HG03139 (cell line): ENCODE data around the gene UQCC2.

ENCODE experiments used
- ATAC-seq: cut with Tn5 transposase; IDR thresholded peaks from one replicate; pipeline ENCODE4 v1.9.1; 2021; ENCODE audit not compliant: unreplicated experiment

UQCC2 gene

DNA sequence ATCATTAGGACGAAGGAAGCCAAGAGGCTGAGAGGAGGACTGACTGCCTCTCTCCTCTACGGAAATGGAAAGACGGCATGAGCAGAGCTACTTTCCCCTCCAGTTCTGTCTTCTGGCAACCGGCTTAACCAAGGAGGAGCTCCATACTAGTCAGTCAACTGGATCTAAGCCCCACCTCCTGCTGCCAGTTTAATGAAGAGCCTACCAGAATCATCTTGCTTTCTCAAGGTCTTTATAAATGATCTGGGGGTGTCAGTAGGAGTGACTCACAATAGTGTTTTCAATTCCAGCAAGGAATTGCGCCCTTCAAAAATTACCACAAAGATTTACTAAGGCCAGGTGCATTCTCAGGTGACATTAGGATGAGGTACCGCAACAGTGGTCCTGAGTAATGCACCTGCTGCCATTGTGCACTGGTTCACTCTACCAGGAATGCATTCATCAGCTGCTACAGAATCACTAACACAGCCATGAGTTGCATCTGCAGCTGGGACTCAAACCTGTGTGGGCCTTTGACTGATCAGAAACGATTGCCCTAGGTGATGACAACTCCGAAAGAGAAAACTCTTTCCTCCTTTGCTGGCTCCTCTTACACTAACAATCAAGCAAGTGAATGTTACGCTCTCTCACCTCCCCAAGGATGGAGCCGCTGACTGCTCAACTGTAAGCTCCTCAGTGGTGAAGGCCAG lies 2.8 kb downstream of the UQCC2 start:
- ATAC-seq: no peak

DNA sequence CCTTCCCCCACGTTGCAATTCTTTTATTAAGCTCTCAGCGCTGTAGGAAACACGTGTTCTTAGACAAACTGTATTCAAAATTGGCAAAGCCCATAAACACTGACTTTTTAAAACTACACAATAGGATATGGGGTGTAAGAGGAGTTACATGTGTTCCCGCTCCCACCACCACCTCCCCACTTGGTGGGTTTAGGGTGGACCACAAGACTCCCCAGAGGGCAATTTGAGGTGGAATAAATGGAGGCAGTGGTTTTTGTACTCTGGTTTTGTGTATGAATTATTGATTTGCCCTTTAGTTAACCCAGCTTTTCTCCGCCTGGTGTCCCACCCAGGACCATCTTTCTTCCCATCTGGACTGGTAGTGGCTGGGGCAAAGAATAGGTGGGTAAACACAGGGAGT lies 3.7 kb downstream of the UQCC2 start:
- ATAC-seq: no peak

DNA sequence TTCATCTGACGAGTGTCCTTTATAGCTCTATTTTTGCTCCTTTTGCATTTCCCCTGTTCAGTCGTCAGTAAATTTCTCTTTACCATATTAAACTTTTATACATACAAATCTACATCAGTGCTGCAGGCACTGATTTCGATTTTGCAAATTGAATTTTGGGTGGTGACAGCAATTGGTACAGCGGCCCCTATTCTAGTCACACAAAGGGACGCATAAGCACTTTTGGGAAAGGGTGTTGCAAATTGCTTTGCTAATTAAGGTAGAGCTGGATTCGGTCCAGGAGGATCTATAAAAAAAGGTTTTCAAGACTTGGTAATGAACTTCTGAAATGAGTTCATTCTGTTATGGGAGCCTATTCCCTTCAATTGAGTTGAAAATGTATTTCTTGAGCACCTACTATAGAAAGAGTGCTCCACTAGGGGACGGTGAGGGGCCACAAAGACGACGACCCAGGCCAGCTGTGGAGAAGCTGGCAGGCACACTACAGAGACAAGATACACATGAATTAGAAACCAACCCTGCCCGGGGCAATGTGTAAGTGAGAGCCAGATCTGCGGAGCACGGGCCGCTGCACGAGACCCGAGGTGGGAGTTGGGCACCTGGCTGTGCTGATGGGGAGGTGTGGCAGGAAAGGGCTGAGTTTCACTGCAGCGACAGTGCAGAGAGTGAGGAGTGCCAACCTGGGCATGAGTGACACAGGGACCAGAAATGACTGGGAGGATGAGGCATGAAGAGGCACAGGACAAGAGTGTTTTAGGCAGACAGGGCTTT lies 5.4 kb downstream of the UQCC2 start:
- no peak for ATAC-seq

DNA sequence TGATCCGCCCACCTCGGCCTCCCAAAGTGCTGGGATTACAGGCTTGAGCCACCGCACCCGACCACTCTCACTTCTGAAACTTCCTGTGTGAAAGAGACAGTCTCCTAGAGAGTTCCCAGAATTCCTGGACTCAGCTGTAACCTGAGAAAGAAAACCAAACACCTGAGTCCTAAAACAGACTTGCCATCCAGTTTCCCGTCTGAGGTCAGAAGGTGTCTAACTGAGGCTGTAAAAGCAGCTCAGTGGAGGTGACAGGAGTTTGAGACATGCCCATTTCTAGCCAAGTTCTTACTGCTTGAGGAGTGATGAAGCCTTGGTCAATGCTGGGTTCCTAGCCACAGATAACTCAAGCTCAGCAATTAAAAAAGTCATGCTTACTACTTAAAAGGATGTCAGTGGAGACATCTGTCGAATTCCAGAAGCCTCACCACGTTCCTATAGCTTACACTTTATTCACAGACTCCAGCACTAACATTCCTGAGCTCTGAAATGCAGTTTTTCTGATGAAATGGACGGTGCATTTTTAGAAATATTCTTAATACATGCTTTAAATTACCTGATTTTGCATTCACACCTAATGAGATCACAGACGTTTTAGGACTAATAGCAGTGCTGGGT lies 6.1 kb downstream of the UQCC2 start:
- no peak for ATAC-seq

DNA sequence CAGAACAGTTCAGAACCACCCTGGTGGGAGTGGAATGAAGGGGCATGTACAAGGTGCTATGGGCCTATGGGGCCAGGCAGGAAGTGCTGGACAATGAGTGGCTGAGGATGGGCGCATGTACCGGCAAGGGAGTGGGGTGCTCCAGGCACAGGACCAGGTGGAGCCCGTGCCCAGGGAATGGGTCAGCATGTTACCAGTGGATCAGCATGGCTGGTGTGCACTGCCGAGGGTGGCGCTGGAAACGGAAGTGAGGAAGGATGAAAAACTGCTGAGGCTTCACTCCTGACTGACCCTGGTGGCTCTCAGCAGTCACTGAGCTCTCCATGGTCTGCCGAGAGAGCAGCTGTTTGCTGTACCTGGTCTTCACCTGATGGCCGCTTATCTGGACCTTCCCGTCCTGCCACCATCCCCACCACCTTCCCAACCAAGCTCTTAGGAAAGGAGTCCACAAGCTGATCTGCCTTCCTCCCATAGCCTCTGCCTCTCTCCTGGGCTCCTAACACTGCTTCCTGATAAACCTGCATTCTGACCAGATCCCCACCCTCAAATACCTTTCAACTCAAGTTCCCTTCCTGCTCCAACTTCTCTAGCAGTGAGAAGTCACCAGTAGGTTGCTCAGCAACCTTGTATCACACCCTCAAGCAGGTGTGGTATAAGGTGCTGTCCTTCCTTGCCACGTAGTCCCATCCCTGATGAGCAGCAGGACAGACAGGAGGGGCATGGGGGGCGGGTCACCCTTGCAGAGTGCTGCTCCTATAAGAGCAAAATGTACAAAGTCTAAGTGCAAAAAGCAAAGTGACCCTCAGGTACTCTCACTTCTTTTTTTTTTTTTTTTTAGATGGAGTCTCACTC lies 7.1 kb downstream of the UQCC2 start:
- no peak for ATAC-seq

DNA sequence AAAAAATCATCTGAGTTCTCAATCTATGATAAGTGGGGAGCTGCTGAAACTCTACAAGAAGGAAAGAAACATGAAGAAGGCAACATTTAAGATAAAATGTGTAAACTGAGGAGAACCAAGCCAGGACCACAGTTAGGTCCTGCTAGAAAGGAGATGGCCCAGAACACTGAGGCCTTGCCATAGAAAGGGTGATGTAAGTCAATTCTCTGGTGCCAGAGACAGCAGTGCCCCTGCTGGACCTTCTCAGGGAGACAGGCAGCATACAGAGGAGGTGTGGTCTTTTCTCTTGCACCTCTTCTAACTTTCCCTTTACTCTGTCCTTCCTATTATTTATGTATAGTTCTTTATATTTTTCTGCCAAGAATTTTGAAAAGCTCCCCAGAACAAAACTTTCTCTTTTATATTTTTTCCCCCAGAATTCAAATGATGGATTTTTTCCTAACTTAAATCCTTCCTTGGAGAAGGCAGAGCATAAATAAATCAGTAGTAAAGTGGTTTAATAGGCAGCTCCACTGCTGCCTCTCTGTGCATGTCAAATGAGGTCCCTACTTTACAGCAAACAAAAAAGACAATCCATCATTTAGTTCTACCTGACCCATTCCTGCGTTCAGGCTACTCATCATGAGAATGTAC lies 9.0 kb downstream of the UQCC2 start:
- ATAC-seq: no peak

DNA sequence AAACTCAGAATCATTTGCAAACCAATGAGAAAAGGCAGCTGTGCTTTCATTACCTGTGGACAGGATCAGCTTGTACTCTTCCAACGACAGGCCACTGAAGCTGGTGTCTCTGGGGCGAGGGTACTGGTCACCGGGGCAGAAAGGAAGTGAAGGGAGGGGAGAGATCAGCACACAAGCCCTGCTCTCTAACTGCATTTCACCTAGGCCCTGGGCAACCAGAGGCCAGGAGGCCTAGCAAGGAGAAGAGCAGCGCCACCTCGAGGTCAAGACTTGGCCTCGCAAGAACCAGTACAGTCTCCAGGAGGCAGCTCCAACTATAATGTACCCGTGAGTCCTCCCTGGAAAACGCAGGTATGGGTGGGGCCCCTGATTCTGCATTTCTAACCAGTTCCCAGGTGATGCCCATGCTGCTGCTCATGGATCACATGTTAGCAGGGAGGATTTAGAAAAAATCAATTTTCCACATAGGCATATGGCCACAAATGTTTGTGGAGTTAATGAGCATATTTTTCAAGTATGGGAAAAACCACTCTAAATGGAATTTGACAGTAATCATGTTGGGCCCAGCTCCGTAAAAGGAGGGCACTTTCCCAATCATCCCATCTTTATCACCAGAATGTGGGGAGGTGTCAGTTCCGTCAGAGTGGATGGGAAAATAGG lies 11.0 kb downstream of the UQCC2 start:
- no peak for ATAC-seq

DNA sequence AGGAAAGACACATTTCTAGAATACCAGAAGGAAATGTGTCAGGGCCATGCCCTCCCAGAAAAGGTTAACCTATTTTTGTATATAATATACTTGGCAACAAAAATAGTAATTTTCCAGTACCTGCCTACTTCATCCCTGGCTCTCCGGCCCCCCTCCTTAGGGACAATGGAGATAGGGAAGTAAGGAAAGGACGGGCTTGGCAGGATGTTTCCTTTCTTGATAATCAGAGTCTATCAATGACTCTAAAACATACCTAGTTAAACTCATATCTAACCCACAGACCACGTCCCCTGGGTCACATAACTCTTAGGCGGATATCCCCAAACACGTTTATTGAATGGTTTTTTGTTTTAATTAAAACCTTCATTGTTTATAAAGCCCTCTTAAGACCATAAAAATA lies 11.8 kb downstream of the UQCC2 start:
- no peak for ATAC-seq

DNA sequence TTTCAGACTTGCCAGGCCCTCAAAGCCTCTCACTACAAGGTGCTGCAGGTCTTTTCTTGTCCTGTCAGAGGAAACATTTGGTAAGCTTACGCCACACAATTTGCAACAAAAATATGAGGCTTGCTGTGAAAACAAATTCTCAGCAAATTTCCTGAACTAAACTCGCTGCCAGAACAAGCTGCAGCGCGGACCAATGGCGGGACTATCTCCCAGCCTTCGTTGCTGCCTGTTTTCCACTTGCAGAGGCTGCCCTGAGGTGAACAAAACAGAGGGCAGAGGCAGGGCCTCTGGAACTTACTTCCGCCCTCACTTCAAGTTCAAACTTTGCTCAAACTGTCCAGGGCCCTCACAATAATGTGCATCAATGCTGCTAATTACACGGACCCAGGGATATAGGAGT lies 12.4 kb downstream of the UQCC2 start:
- no peak for ATAC-seq

DNA sequence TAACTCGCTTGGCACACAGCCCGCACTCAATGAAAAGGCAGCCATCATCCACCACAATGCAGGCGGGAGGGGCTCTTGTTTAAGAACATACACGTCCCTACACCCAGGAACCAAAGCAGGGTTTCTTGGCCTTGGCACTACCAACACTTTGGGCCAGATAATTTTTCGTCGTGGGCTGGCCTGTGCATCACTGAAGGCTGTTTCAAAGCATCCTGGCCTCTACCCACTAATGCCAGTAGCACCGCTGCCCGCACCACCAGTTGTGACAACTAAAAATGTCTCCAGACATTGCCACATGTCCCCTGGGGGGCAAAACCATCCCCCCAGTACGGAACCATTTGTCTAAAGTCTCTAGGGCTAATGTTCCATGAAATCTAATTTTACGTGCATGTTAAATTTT lies 13.0 kb downstream of the UQCC2 start:
- ATAC-seq: no peak

DNA sequence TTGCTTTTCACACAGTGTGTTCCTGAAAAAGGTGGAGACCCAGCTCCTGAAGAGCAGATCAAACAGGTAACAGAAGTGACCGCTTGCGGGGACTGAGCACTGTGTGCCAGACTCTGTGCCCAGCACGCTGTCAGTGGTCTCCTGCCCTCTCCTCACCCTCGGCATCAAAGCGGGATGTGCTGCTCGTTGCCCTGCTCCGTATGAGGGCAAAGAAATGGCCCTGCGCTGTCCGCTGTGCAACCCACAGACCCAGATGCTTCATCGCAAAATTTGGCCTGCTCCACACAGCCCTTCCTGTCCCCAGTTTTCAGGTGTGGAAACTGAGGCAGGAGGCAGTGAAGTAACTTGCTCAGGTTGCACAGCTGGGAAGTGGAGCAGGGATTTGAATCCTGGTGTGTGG lies 13.7 kb downstream of the UQCC2 start:
- no peak for ATAC-seq

DNA sequence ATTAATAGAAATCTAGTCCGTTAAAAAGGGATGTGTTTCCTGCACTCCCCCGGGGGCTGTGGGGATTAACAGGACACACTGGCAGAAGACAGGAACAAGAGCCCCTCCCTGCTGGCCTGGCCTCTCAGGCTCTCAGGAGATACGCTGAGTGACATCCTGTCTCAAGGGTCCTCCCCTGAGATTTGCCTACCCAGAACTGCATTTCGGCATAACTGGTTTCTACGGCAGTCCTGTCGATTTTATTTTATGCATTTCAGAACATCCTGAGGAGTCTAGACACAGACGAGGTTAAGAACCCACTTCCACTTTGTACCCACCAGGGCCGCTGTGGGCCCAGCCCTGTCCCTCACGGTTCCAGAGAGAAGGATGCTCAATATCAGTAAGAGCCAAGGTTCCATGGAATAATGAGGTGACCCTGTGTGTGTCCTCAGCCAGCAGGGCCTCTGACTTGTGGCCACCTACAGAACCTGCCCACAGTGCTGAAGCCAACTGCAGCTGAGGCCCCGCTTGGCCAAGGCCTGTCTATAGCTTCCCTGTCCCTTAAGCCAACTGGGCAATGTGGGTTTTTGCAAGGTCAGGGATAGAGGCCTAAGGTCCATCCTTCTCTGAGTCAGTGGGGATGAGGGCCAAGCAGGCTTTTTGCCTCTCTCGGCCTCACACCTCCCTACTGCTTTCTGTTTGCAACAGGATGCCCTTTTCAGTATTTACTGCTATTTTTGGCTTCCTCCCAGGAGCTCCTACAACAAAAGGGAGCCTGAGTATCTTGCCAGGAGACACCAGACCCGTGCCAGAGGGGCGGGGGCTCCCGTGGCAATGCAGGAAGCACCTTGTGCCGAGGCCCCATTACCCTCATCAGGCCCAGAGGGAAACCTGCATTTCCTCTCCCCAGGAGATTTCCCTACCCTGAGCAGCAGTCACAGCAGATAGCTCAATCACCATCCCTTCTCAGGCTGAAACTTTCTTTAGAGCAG lies 14.7 kb downstream of the UQCC2 start:
- ATAC-seq: no peak

DNA sequence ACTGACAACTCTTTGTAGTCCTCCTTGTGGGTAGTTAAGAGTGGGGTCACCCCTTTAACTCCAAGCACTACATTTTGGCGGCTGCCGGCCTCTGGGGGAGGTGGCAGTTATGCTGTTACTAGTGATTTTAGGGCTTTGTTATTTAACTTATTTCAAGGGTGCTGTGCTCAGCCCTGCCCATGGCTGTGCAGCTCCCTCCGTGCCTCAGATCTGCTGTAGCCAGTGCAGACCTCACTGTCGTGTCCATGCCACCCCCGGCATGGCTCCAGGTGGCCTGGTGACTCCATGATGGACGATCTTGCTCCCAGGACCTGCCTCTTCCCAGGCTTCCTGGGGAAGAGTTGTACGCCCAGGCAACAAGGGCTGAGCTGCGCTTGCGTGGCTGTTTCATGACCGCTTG lies 15.4 kb downstream of the UQCC2 start:
- no peak for ATAC-seq

DNA sequence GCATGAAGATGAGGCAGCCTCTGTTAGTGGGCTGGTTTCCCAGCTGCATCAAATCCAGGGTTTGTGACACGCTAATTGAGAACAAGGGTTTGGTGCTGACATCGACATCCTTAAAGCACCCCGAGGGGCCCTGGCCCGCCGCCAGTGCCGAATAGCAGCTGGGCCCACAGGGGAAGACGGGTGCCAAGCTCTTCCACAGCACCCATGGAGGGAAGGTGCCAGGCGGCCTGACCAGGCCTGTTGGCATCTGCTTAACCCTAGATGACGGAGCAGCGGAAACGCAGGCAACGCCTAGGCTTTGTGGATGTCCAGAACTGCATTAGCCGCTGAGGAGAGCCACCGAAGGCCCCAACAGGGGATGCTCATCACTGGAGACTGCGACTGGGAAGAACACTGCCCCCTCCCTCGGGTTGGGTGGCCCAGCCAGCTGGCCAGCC lies 16.0 kb downstream of the UQCC2 start:
- no peak for ATAC-seq

DNA sequence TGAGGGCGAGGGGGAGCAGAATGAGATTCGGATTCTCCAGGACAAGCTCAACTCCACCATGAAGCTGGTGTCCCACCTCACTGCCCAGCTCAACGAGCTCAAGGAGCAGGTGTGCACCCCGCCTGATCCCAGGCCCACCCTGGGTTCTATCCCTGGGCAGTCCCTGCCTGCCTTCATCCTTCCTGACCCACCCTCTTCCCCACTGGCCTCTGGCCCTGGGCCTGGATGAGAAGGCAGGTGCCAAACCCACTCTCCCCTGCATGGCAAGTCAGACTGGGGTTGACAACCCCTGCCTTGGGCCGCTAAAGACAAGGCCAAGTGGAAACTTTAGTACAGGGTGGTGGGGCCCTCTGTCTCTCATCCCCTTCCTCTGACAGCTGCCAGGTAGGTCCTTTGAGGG lies 16.5 kb downstream of the UQCC2 start:
- no peak for ATAC-seq

DNA sequence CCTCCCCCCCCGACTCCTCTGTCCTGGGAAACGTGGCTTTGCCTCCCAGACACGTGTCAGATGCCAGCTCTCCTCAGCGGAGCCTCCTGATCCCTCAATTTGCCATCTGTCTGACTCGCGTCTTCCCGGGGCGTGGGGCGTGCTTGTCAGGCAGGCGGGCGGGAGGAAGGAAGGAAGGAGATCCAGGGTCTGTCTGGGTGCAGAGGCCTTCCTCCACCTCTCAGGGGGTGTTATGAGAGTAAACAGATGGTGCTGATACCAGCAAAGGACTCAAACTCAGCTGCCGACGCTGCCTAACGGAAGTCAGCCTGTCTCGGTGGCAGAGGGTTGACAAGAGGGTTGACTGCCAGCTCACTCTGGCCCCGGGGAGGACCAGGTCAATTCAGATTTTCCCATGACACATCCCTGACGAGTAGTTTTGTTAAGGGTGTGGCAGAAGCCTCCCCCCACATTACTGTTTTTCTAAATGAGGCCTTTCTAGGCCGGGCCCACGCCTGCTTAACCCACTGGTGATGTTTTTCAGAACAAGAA lies 17.0 kb downstream of the UQCC2 start:
- no peak for ATAC-seq

DNA sequence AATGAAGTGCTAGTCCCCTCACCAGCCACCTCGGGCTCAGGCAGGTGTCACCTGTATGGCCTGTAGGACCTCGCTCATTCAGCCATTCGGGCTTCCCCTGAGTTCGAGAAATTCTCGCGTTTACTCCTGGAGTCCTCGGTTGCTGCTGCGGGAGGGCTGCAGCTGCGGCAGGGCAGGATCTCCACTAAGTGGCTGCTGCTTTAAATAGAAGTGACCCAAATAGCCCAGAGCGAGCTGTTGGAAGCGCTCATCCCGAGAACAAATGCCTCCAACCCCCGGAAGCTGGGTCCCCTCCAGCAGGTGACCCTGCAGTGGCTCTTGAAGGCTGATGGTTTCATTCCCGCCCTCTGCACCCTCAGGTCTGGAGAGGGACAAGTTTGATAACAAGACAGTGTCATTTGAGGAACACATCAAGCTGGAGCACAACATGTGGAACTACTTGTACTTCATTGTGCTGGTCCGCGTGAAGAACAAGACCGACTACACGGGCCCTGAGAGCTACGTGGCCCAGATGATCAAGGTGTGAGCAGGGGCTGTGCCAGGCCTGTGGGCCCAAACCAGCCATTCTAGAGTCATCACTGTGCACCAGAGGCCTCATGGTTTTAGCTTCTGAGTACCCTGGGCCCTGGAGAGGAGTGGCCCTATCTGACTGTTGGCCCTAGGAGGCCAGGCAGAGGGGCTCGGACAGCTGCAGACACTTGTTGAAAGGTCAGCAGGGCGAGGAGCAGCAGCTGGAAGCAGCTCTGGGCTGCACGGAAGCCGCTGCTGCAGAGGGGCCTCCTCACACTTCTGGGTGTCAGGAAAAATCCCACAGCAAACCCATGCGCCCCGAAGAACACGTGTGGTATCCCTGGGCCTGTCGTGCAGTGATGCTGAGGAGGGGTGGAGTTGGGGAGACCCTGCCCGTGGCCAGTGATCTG lies 18.1 kb downstream of the UQCC2 start:
- ATAC-seq: no peak

DNA sequence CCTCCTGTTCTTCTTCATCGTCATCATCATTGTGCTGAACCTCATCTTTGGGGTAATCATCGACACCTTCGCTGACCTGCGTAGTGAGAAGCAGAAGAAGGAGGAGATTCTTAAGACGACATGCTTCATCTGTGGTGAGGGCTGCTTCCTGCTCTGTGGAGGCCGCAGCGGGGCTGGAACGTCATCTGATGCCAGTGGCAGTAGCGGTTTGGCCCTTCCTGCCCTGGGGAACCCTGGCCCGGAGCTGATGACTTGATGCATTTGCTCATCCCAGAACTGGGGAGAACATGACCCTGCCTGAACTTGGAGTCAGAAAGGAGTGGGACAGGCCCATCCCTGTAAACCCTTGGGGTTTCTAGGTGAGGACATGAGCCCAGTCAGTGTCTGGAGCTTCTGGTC lies 18.7 kb downstream of the UQCC2 start:
- no peak for ATAC-seq
